ENCODE data around the gene CD7.

Gene CD7

GRCh38 chr17:82319619-82320062, 2.2 kb upstream of the CD7 start:
- H3K27ac ChIP-seq: no peak overlapping the region
- DNase-seq: no peak
- H3K9me3 ChIP-seq: no peaks in the 10 kb centered on the region
- H3K4me1 ChIP-seq: peaks cover 0 to 16% (median 11%) of the 10 kb centered on the region in 4 donors
- TF ChIP-seq, protein P1, sequence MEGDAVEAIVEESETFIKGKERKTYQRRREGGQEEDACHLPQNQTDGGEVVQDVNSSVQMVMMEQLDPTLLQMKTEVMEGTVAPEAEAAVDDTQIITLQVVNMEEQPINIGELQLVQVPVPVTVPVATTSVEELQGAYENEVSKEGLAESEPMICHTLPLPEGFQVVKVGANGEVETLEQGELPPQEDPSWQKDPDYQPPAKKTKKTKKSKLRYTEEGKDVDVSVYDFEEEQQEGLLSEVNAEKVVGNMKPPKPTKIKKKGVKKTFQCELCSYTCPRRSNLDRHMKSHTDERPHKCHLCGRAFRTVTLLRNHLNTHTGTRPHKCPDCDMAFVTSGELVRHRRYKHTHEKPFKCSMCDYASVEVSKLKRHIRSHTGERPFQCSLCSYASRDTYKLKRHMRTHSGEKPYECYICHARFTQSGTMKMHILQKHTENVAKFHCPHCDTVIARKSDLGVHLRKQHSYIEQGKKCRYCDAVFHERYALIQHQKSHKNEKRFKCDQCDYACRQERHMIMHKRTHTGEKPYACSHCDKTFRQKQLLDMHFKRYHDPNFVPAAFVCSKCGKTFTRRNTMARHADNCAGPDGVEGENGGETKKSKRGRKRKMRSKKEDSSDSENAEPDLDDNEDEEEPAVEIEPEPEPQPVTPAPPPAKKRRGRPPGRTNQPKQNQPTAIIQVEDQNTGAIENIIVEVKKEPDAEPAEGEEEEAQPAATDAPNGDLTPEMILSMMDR (IDR thresholded peaks at IDR 0.05): no peak
- H3K27me3 ChIP-seq: peaks cover 0 to 74% of the 10 kb centered on the region in 2 donors
- intact Hi-C loops (cut with DNase I; ENCODE audit: low total_unique reads): loop anchor here (2.0 kb wide), 1 partner anchor 113 kb away; no protein-coding TSS in a partner anchor
- no peaks in the 10 kb centered on the region for H3K36me3 ChIP-seq
- H3K4me3 ChIP-seq: no peak overlapping the region

DNA sequence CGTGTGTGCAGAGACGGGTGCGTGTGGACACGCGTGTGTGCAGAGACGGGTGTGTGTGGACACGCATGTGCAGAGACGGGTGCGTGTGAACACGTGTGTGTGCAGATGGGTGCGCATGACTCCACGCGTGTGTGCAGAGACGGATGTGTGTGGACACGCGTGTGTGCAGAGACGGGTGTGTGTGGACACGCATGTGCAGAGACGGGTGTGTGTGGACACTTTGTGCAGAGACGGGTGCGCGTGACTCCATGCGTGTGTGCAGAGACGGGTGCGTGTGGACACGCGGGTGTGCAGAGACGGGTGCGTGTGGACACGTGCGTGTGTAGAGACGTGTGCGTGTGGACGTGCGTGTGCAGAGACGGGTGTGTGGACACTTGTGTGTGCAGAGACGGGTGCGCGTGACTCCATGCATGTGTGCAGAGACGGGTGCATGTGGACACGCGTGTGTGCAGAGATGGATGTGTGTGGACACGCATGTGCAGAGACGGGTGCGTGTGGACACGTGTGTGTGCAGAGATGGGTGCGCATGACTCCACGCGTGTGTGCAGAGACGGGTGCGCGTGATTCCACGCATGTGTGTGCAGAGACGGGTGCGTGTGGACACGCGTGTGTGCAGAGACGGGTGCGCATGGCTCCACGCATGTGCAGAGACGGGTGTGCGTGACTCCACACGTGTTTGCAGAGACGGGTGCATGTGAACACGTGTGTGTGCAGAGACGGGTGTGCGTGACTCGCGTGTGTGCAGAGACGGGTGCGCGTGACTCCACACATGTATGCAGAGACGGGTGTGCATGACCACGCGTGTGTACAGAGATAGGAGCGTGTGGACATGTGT, 1.6 kb upstream of the CD7 start:
- peaks cover 0 to 74% of the 10 kb centered on the region in 2 donors for H3K27me3 ChIP-seq
- intact Hi-C loops (cut with DNase I; ENCODE audit: low total_unique reads): no loop called here
- no peak for DNase-seq

GRCh38 chr17:82318169-82318498, 726 bp upstream of the CD7 start:
- no peak overlapping the region for H3K4me3 ChIP-seq
- TF ChIP-seq, protein P1 (IDR thresholded peaks at IDR 0.05): no peak

More for the DNA sequence above, 1.6 kb upstream of the CD7 start:
- peaks cover 0 to 16% (median 11%) of the 10 kb centered on the region in 4 donors for H3K4me1 ChIP-seq
- H3K4me3 ChIP-seq: no peak overlapping the region
- H3K36me3 ChIP-seq: no peaks in the 10 kb centered on the region
- H3K27ac ChIP-seq: no peak overlapping the region
- TF ChIP-seq, protein P1 (IDR thresholded peaks at IDR 0.05): no peak
- H3K9me3 ChIP-seq: no peaks in the 10 kb centered on the region

GRCh38 chr17:82316651-82317393, 586 bp downstream of the CD7 start:
- H3K27ac ChIP-seq: no peak overlapping the region
- intact Hi-C loops (cut with DNase I; ENCODE audit: low total_unique reads): no loop called here
- H3K27me3 ChIP-seq: peaks cover 0 to 64% of the 10 kb centered on the region in 2 donors
- no peak overlapping the region for H3K4me3 ChIP-seq
- H3K4me1 ChIP-seq: peaks cover 0 to 16% (median 11%) of the 10 kb centered on the region in 4 donors
- TF ChIP-seq, protein P1 (IDR thresholded peaks at IDR 0.05): no peak
- H3K9me3 ChIP-seq: no peaks in the 10 kb centered on the region
- H3K36me3 ChIP-seq: no peaks in the 10 kb centered on the region
- DNase-seq: no peak

More at GRCh38 chr17:82318169-82318498, 726 bp upstream of the CD7 start:
- Histone ChIP-seq H3K27ac (no peak overlapping the region), H3K4me1 (peaks cover 0 to 16% (median 11%) of the 10 kb centered on the region in 4 donors), H3K27me3 (peaks cover 0 to 74% of the 10 kb centered on the region in 2 donors), H3K9me3 (no peaks in the 10 kb centered on the region), H3K36me3 (no peaks in the 10 kb centered on the region)
- intact Hi-C loops (cut with DNase I; ENCODE audit: low total_unique reads): no loop called here
- DNase-seq: no peak

DNA sequence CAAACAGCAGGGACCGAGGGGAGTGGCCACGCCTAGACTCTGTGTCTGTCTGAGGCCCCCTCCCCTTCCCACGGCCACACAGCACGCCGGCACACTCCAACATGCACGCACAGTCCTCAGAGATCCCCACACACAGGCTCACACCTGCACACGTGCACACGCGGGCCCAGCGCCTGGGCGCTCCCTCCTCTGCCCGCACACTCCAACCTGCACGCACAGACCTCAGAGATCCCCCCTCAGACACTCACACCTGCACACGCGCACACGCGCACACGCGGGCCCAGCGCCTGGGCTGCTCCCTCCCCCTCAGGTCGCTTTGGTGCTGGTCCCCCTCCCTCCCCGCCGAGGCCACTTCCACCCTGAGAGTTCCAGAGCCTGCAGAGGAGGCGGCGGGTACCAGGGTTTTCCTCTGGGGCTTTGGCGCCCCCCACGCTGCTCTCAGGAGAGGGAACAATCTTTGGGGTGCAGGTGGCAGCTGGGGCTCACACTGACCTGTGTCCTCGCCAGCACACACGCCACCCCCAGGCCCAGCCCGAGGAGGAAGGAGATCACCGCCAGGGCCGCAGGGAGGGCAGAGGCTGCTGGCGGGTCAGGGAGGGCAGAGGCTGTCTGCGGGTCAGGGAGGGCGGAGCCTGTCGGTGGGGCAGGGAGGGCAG, 1.6 kb downstream of the CD7 start:
- Histone ChIP-seq H3K4me3 (no peak overlapping the region), H3K27me3 (peaks cover 0 to 61% of the 10 kb centered on the region in 2 donors), H3K27ac (no peak overlapping the region), H3K9me3 (no peaks in the 10 kb centered on the region), H3K36me3 (no peaks in the 10 kb centered on the region), H3K4me1 (peaks cover 0 to 10% (median 4%) of the 10 kb centered on the region in 4 donors)
- no peak for DNase-seq
- intact Hi-C loops (cut with DNase I; ENCODE audit: low total_unique reads): no loop called here
- TF ChIP-seq, protein P1 (IDR thresholded peaks at IDR 0.05): no peak
